Left ventricle myocardium inferior (tissue), 1 donor: ENCODE data around the gene SENP3. TPM values are rescaled to one million over a fixed set of nuclear protein-coding genes. Genes with fewer than 3 reads are reported as not detected.

ENCODE experiments used
- DNase-seq: peaks from one replicate; pipeline ENCODE4 v3.0.0-alpha.2; 2020
- H3K27ac ChIP-seq: fragments of 200-600 bp; replicated peaks from 2 replicates; pipeline ENCODE4 v1.8.0; 2021
- H3K27me3 ChIP-seq: fragments of 200-600 bp; 2 replicates; pipeline ENCODE4 v1.8.0; 2021; ENCODE audit warnings: low read depth
- H3K36me3 ChIP-seq: fragments of 200-600 bp; 2 replicates; pipeline ENCODE4 v1.8.0; 2021
- H3K4me1 ChIP-seq: fragments of 200-600 bp; 2 replicates; pipeline ENCODE4 v1.8.0; 2021
- H3K4me3 ChIP-seq: fragments of 200-600 bp; 2 replicates; pipeline ENCODE4 v1.8.0; 2021; ENCODE audit warnings: mild to moderate bottlenecking, moderate library complexity
- H3K9me3 ChIP-seq: fragments of 200-600 bp; replicated peaks from 2 replicates; pipeline ENCODE4 v1.8.0; 2021
- CTCF ChIP-seq: fragments of 200-600 bp; IDR thresholded peaks from 2 replicates; pipeline ENCODE4 v1.8.0; 2021; ENCODE audit warnings: antibody characterized with exemption, mild to moderate bottlenecking, borderline replicate concordance
- intact Hi-C: fragments of 100-400 bp; cut with micrococcal nuclease; formaldehyde crosslinking; loops from one replicate; pipeline ENCODE4 v1.11.0; 2022
- long read RNA-seq: library from polyadenylated mRNA; unstranded; transcript quantifications from one replicate; pipeline ENCODE4 v2.0.0, GENCODE V29; 2021
- total RNA-seq: library from RNA; stranded (reverse); fragmentation: NEBNext Ultra II Directional; extraction: Animal tissue kit (Norgen Biotek cat#: 25700); gene quantifications from one replicate; pipeline ENCODE4 v1.2.1, GENCODE V29; 2021
- donor health status: DM: no; HTN: yes; CAD: no; lungs with severe emphysema.

Gene SENP3
- 29.5 TPM for total RNA-seq
- long read RNA-seq, transcript SENP3-201 (11 exons, 2,611 nt), result major isoform, 12 of 32 reads
- long read RNA-seq, partial matches to known transcripts, result 17 of 32 reads
- long read RNA-seq, other reads (novel, unspliced or antisense), result 1 of 32 reads

GRCh38 chr17:7561589-7562207, at the start of gene SENP3:
TSS of gene SENP3 (plus strand) at chr17:7561919. CDS start at chr17:7563077, 1,158 bp downstream.
- Histone ChIP-seq H3K4me1 (peaks cover 81% of the 10 kb centered on the region), H3K27ac (peak within 1 kb of the TSS; percentile 94), H3K9me3 (no peaks in the 10 kb centered on the region), H3K4me3 (peak within 1 kb of the TSS; percentile 99), H3K27me3 (no peaks in the 10 kb centered on the region), H3K36me3 (peaks cover 38% of the 10 kb centered on the region)
- intact Hi-C loops, result loop anchor here (10.0 kb wide), 1 partner anchor 47 kb away; no protein-coding TSS in a partner anchor
- DNase-seq, result peak; percentile 91
- no peak for TF ChIP-seq CTCF

GRCh38 chr17:7512105-7512504, 49.6 kb upstream of the SENP3 start:
- Histone ChIP-seq H3K4me3 (no peak overlapping the region), H3K27me3 (no peaks in the 10 kb centered on the region), H3K4me1 (peaks cover 3% of the 10 kb centered on the region), H3K36me3 (peaks cover 75% of the 10 kb centered on the region), H3K27ac (no peak overlapping the region), H3K9me3 (no peaks in the 10 kb centered on the region)
- TF ChIP-seq CTCF, result no peak
- intact Hi-C loops, result loop anchor here (10.0 kb wide), 1 partner anchor 53 kb away; the partner anchor contains the start of gene SENP3
- DNase-seq, result no peak

GRCh38 chr17:7512824-7513540, 48.7 kb upstream of the SENP3 start:
- intact Hi-C loops, result loop anchor here (10.0 kb wide), 1 partner anchor 52 kb away; the partner anchor contains the start of gene SENP3
- DNase-seq, result no peak
- TF ChIP-seq CTCF, result no peak
- H3K9me3 ChIP-seq, result no peaks in the 10 kb centered on the region
- no peak overlapping the region for H3K4me3 ChIP-seq
- H3K36me3 ChIP-seq, result peaks cover 67% of the 10 kb centered on the region
- H3K27me3 ChIP-seq, result no peaks in the 10 kb centered on the region
- no peak overlapping the region for H3K27ac ChIP-seq
- peaks cover 3% of the 10 kb centered on the region for H3K4me1 ChIP-seq

GRCh38 chr17:7513850-7514419, 47.8 kb upstream of the SENP3 start:
- Histone ChIP-seq H3K27ac (no peak overlapping the region), H3K27me3 (no peaks in the 10 kb centered on the region), H3K36me3 (peaks cover 57% of the 10 kb centered on the region), H3K4me3 (no peak overlapping the region), H3K9me3 (no peaks in the 10 kb centered on the region), H3K4me1 (peaks cover 3% of the 10 kb centered on the region)
- no peak for TF ChIP-seq CTCF
- intact Hi-C loops, result loop anchor here (10.0 kb wide), 1 partner anchor 51 kb away; the partner anchor contains the start of gene SENP3
- DNase-seq, result no peak

GRCh38 chr17:7515911-7516610, 45.7 kb upstream of the SENP3 start:
- TF ChIP-seq CTCF, result no peak
- no peak overlapping the region for H3K4me3 ChIP-seq
- no peaks in the 10 kb centered on the region for H3K27me3 ChIP-seq
- no peaks in the 10 kb centered on the region for H3K9me3 ChIP-seq
- peaks cover 36% of the 10 kb centered on the region for H3K36me3 ChIP-seq
- no peak for DNase-seq
- H3K27ac ChIP-seq, result no peak overlapping the region
- H3K4me1 ChIP-seq, result peaks cover 3% of the 10 kb centered on the region
- intact Hi-C loops, result loop anchor here (10.0 kb wide), 1 partner anchor 49 kb away; the partner anchor contains the start of gene SENP3
